ENCODE measurements around the gene DDX21. TPM values are rescaled to one million over a fixed set of nuclear protein-coding genes. Genes with fewer than 3 reads are reported as not detected.
"Not testable (repeated sequence)": the region's sequence is repeated elsewhere in the genome, so short reads cannot be mapped to it uniquely, and the experiment has no call there.

Gene DDX21
- total and polyA plus RNA-seq, 12 donors: 10.2 to 52.4 (median 23.8) TPM

GRCh38 chr10:69005704-69006485 is 49.9 kb downstream of the DDX21 start:
- ATAC-seq (no peak), DNase-seq (no peak)
- WGBS, 2 donors: 87 to 96% methylated on average over 6 of the region's 6 CpGs
- H3K9me3 ChIP-seq: no peaks in the 10 kb centered on the region
- peaks cover 0 to 86% (median 30%) of the 10 kb centered on the region in 9 donors for H3K36me3 ChIP-seq
- peak overlapping the region in 2 of 10 donors; percentile 32 to 57 for H3K27ac ChIP-seq
- no peak for TF ChIP-seq CTCF (IDR thresholded peaks at IDR 0.05)
- intact Hi-C loops (cut with DNase I): loop anchor here in 7 of 10 donors (2.0 to 10.0 kb wide), 4 partner anchors 46 to 119 kb away; partner anchors contain the start of gene VPS26A (in 1 of the 7)
- no peaks in the 10 kb centered on the region for H3K27me3 ChIP-seq
- H3K4me3 ChIP-seq: no peak overlapping the region
- H3K4me1 ChIP-seq: peaks cover 0 to 8% (median 0%) of the 10 kb centered on the region in 9 donors

GRCh38 chr10:69007260-69007659 is 51.3 kb downstream of the DDX21 start:
- Histone ChIP-seq H3K27me3 (no peaks in the 10 kb centered on the region), H3K4me1 (peaks cover 0 to 9% (median 0%) of the 10 kb centered on the region in 9 donors), H3K36me3 (peaks cover 0 to 86% (median 26%) of the 10 kb centered on the region in 9 donors), H3K9me3 (no peaks in the 10 kb centered on the region), H3K27ac (peak overlapping the region in 1 of 10 donors; percentile 36), H3K4me3 (no peak overlapping the region)
- ATAC-seq (no peak), DNase-seq (no peak)
- TF ChIP-seq CTCF (IDR thresholded peaks at IDR 0.05): peak in 2 of 9 donors; percentile 6 to 18
- intact Hi-C loops (cut with DNase I): loop anchor here in 5 of 10 donors (2.0 to 10.0 kb wide), 4 partner anchors 45 to 118 kb away; partner anchors contain the start of gene VPS26A (in 1 of the 5)
- WGBS, 2 donors: 82 to 88% methylated on average over 3 of the region's 3 CpGs

DNA sequence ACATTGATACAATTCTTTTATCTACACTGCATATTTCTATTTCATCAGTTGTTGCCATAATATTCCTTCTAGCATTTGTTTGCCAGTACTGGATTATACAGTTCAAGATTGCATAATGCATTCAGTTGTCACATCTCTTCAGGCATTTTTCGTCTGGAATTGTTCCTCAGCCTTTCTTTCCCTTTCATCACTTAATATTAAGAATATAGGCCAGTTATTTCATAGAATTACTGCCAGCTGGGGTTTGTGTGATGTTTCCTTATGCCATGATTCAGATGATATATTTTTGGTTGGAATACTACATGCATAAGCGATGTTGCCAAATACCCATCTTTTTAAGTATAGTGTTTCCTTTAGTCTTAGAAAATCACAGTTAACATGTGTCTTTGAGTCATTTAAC is 53.4 kb downstream of the DDX21 start:
- Histone ChIP-seq H3K27ac (no peak overlapping the region), H3K4me3 (no peak overlapping the region), H3K27me3 (no peaks in the 10 kb centered on the region), H3K36me3 (peaks cover 0 to 93% (median 34%) of the 10 kb centered on the region in 9 donors), H3K4me1 (peaks cover 0 to 23% (median 0%) of the 10 kb centered on the region in 9 donors), H3K9me3 (no peaks in the 10 kb centered on the region)
- DNase-seq (no peak), ATAC-seq (no peak)
- 77 to 79% methylated on average over 2 of the region's 2 CpGs for WGBS, 2 donors
- no peak for TF ChIP-seq CTCF (IDR thresholded peaks at IDR 0.05)
- intact Hi-C loops (cut with DNase I): loop anchor here in 4 of 10 donors (5.0 to 10.0 kb wide), 3 partner anchors 43 to 115 kb away; partner anchors contain the start of gene VPS26A (in 1 of the 4)

DNA sequence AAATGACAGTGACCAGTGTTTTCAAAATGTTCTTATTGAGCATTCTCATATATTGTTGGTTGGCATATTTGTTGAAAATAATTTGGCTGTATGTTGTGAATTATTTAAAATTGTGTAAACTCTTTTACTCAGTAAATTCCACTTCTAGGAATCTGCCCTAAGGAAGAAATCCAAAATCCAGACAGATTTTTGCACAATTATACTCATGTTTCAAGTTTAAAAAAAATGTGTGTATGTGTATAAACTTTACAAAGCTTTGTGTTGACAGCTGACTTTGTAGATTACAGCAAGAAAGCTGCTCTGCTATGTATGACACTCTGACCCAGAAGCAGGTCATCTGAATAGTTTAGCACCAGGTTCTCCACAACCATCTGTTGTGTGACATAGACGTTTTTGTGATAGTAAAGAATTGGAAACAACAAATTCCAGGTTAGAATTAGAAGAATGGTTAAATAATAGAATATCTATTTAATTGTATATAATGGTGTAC is 54.2 kb downstream of the DDX21 start:
- 32 to 50% methylated on average over 1 of the region's 1 CpG for WGBS, 2 donors
- DNase-seq (no peak), ATAC-seq (no peak)
- Histone ChIP-seq H3K4me1 (peaks cover 0 to 17% (median 0%) of the 10 kb centered on the region in 9 donors), H3K36me3 (peaks cover 0 to 99% (median 34%) of the 10 kb centered on the region in 9 donors), H3K27me3 (no peaks in the 10 kb centered on the region), H3K4me3 (no peak overlapping the region), H3K27ac (no peak overlapping the region), H3K9me3 (no peaks in the 10 kb centered on the region)
- intact Hi-C loops (cut with DNase I): loop anchor here in 2 of 10 donors (5.0 kb wide), 2 partner anchors 37 to 82 kb away; no protein-coding TSS in a partner anchor
- TF ChIP-seq CTCF (IDR thresholded peaks at IDR 0.05): no peak

- WGBS, 2 donors: 97% methylated on average over 2 of the region's 2 CpGs
- not testable (repeated sequence) for DNase-seq, H3K9me3 ChIP-seq, H3K4me3 ChIP-seq, ATAC-seq, H3K27me3 ChIP-seq
- peaks cover 0 to 16% (median 0%) of the 10 kb centered on the region in 9 donors for H3K4me1 ChIP-seq
- peaks cover 0 to 99% (median 25%) of the 10 kb centered on the region in 9 donors for H3K36me3 ChIP-seq
- peak overlapping the region in 1 of 10 donors; percentile 49 for H3K27ac ChIP-seq
- intact Hi-C loops (cut with DNase I): loop anchor here in 2 of 10 donors (5.0 kb wide), 2 partner anchors 35 to 80 kb away; no protein-coding TSS in a partner anchor
Observed at GRCh38 chr10:69012778-69013177, 56.8 kb downstream of the DDX21 start.

Data from heart right ventricle (tissue), 16 donors.